ENCODE measurements around the gene LTBP2. TPM values are rescaled to one million over a fixed set of nuclear protein-coding genes. Genes with fewer than 3 reads are reported as not detected.
A peak's percentile ranks its signal among the peaks of the same experiment; 100 is the strongest.

The LTBP2 gene
- total and polyA plus RNA-seq, 2 donors, result 6.8 to 26.7 TPM

GRCh38 chr14:74506411-74506851 lies 105.6 kb downstream of the LTBP2 start:
- H3K36me3 ChIP-seq (ENCODE audit: insufficient read depth), result no peaks in the 10 kb centered on the region
- no peaks in the 10 kb centered on the region for H3K4me1 ChIP-seq (ENCODE audit: insufficient read depth)
- 91% methylated on average over 13 of the region's 13 CpGs for WGBS
- DNase-seq (ENCODE audit: extremely low spot score), result no peak
- no peak overlapping the region for H3K27ac ChIP-seq (ENCODE audit: low read depth)
- no peak overlapping the region for H3K4me3 ChIP-seq (ENCODE audit: low read depth, low read length)

- Histone ChIP-seq H3K36me3 (ENCODE audit: insufficient read depth) (no peaks in the 10 kb centered on the region), H3K27ac (ENCODE audit: low read depth) (no peak overlapping the region), H3K4me1 (ENCODE audit: insufficient read depth) (no peaks in the 10 kb centered on the region), H3K4me3 (ENCODE audit: low read depth, low read length) (no peak overlapping the region)
- 87% methylated on average over 17 of the region's 17 CpGs for WGBS
- DNase-seq (ENCODE audit: extremely low spot score), result no peak
Measured at GRCh38 chr14:74505831-74506230, 106.2 kb downstream of the LTBP2 start.

GRCh38 chr14:74504874-74505720 lies 106.9 kb downstream of the LTBP2 start:
- Histone ChIP-seq H3K4me1 (ENCODE audit: insufficient read depth) (no peaks in the 10 kb centered on the region), H3K27ac (ENCODE audit: low read depth) (no peak overlapping the region), H3K36me3 (ENCODE audit: insufficient read depth) (no peaks in the 10 kb centered on the region), H3K4me3 (ENCODE audit: low read depth, low read length) (no peak overlapping the region)
- no peak for DNase-seq (ENCODE audit: extremely low spot score)
- 89% methylated on average over 20 of the region's 20 CpGs for WGBS

GRCh38 chr14:74504412-74504811 lies 107.6 kb downstream of the LTBP2 start:
- WGBS, result 89% methylated on average over 4 of the region's 4 CpGs
- DNase-seq (ENCODE audit: extremely low spot score), result no peak
- H3K4me1 ChIP-seq (ENCODE audit: insufficient read depth), result no peaks in the 10 kb centered on the region
- H3K27ac ChIP-seq (ENCODE audit: low read depth), result no peak overlapping the region
- no peak overlapping the region for H3K4me3 ChIP-seq (ENCODE audit: low read depth, low read length)
- no peaks in the 10 kb centered on the region for H3K36me3 ChIP-seq (ENCODE audit: insufficient read depth)

- Histone ChIP-seq H3K4me3 (ENCODE audit: low read depth, low read length) (no peak overlapping the region), H3K27ac (ENCODE audit: low read depth) (no peak overlapping the region), H3K36me3 (ENCODE audit: insufficient read depth) (no peaks in the 10 kb centered on the region), H3K4me1 (ENCODE audit: insufficient read depth) (no peaks in the 10 kb centered on the region)
- 94% methylated on average over 12 of the region's 12 CpGs for WGBS
- no peak for DNase-seq (ENCODE audit: extremely low spot score)
Measured at GRCh38 chr14:74503938-74504335, 108.1 kb downstream of the LTBP2 start.

GRCh38 chr14:74503291-74503937 lies 108.6 kb downstream of the LTBP2 start:
- no peak for DNase-seq (ENCODE audit: extremely low spot score)
- no peak overlapping the region for H3K27ac ChIP-seq (ENCODE audit: low read depth)
- WGBS, result 87% methylated on average over 14 of the region's 14 CpGs
- no peaks in the 10 kb centered on the region for H3K4me1 ChIP-seq (ENCODE audit: insufficient read depth)
- no peak overlapping the region for H3K4me3 ChIP-seq (ENCODE audit: low read depth, low read length)
- no peaks in the 10 kb centered on the region for H3K36me3 ChIP-seq (ENCODE audit: insufficient read depth)

GRCh38 chr14:74502236-74503019 lies 109.6 kb downstream of the LTBP2 start:
- no peaks in the 10 kb centered on the region for H3K36me3 ChIP-seq (ENCODE audit: insufficient read depth)
- no peak overlapping the region for H3K4me3 ChIP-seq (ENCODE audit: low read depth, low read length)
- WGBS, result 85% methylated on average over 21 of the region's 21 CpGs
- DNase-seq (ENCODE audit: extremely low spot score), result no peak
- no peak overlapping the region for H3K27ac ChIP-seq (ENCODE audit: low read depth)
- no peaks in the 10 kb centered on the region for H3K4me1 ChIP-seq (ENCODE audit: insufficient read depth)

GRCh38 chr14:74501691-74502090 lies 110.3 kb downstream of the LTBP2 start:
- WGBS, result 63% methylated on average over 5 of the region's 5 CpGs
- H3K36me3 ChIP-seq (ENCODE audit: insufficient read depth), result no peaks in the 10 kb centered on the region
- H3K4me3 ChIP-seq (ENCODE audit: low read depth, low read length), result no peak overlapping the region
- H3K4me1 ChIP-seq (ENCODE audit: insufficient read depth), result no peaks in the 10 kb centered on the region
- no peak overlapping the region for H3K27ac ChIP-seq (ENCODE audit: low read depth)
- no peak for DNase-seq (ENCODE audit: extremely low spot score)

GRCh38 chr14:74501135-74501614 lies 110.9 kb downstream of the LTBP2 start:
- DNase-seq (ENCODE audit: extremely low spot score), result peak; percentile 57
- WGBS, result 34% methylated on average over 16 of the region's 16 CpGs
- Histone ChIP-seq H3K36me3 (ENCODE audit: insufficient read depth) (no peaks in the 10 kb centered on the region), H3K4me3 (ENCODE audit: low read depth, low read length) (no peak overlapping the region), H3K27ac (ENCODE audit: low read depth) (no peak overlapping the region), H3K4me1 (ENCODE audit: insufficient read depth) (no peaks in the 10 kb centered on the region)

- Histone ChIP-seq H3K4me1 (ENCODE audit: insufficient read depth) (no peaks in the 10 kb centered on the region), H3K27ac (ENCODE audit: low read depth) (no peak overlapping the region), H3K4me3 (ENCODE audit: low read depth, low read length) (no peak overlapping the region), H3K36me3 (ENCODE audit: insufficient read depth) (no peaks in the 10 kb centered on the region)
- no peak for DNase-seq (ENCODE audit: extremely low spot score)
- 85% methylated on average over 10 of the region's 10 CpGs for WGBS
Measured at GRCh38 chr14:74500417-74501134, 111.5 kb downstream of the LTBP2 start.

- WGBS, result 50% methylated on average over 2 of the region's 2 CpGs
- Histone ChIP-seq H3K4me3 (ENCODE audit: low read depth, low read length) (no peak overlapping the region), H3K27ac (ENCODE audit: low read depth) (no peak overlapping the region), H3K36me3 (ENCODE audit: insufficient read depth) (no peaks in the 10 kb centered on the region), H3K4me1 (ENCODE audit: insufficient read depth) (no peaks in the 10 kb centered on the region)
- DNase-seq (ENCODE audit: extremely low spot score), result no peak
Measured at GRCh38 chr14:74495356-74495755, 116.7 kb downstream of the LTBP2 start.

GRCh38 chr14:74493343-74494261 lies 118.4 kb downstream of the LTBP2 start, which contains the start of gene ISCA2:
ISCA2 (plus strand) TSS chr14:74493765; CDS start chr14:74493775, 10 bp downstream.
- no peaks in the 10 kb centered on the region for H3K4me1 ChIP-seq (ENCODE audit: insufficient read depth)
- H3K4me3 ChIP-seq (ENCODE audit: low read depth, low read length), result peak within 1 kb of the TSS; percentile 86
- H3K36me3 ChIP-seq (ENCODE audit: insufficient read depth), result no peaks in the 10 kb centered on the region
- under 1% methylated on average over 73 of the region's 73 CpGs for WGBS
- DNase-seq (ENCODE audit: extremely low spot score), result peak; percentile 97
- H3K27ac ChIP-seq (ENCODE audit: low read depth), result peak within 1 kb of the TSS; percentile 97

All from urinary bladder (tissue), 4 donors.